ENCODE measurements around the gene COPS6. TPM values are rescaled to one million over a fixed set of nuclear protein-coding genes. Genes with fewer than 3 reads are reported as not detected.
A peak's percentile ranks its signal among the peaks of the same experiment; 100 is the strongest.

The COPS6 gene
- total RNA-seq, 1 donor from 2014 or later: 114 TPM

DNA sequence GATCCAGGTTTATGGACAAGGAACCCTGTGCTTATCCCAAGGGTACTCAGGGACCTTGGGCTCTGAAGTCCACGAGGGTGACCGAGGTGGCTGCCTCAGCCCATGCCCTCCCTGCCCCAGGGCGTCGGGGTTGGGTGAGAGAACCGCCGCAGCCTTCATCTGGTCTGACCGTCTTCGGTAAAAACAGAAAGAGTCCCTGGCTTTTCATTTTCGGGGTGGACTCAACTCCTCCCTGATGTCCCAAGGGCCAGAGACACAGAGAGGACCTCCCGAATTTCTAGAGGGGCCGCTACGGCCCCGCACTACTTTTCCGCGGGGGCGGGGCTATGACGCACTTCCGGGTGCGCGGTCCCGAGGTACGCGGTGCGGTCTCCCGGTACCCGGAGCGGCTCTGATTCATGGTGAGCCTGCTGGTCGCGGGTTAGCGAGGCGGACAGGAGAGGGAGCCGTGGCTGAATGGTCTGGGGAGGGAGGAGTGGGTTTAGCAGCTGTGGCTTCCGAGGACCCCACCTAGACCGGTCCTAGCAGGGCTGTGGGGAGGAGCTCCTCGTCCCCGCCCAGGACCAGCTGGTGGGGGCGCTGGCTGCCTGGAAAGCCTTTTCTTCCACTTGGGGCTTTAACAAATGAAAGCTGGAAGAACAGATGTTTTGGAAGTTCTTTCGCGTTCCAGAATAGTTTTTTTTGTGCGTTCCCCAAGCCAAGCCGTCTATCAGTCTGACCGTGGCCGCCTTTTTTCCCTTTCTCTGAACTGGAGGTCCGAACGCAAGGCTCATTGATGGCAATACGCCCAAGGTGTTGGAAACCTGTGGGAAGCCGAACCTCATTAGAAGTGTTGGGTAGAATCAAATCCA is 39.1 kb upstream of the COPS6 start, which contains the start of gene ZSCAN21:
Gene ZSCAN21, plus strand, starts transcription at position 334 of the 851 bp plus-strand sequence. CDS start 7,233 bp downstream, outside the sequence.
- Histone ChIP-seq H3K27ac (replicated peaks) (peak within 1 kb of the TSS; percentile 95), H3K4me1 (peaks cover 31% of the 10 kb centered on the region), H3K27me3 (ENCODE audit: low read depth) (no peaks in the 10 kb centered on the region), H3K36me3 (peaks cover 5% of the 10 kb centered on the region), H3K9me3 (replicated peaks) (no peaks in the 10 kb centered on the region), H3K4me3 (peak within 1 kb of the TSS; percentile 82)
- TF ChIP-seq, protein P1, sequence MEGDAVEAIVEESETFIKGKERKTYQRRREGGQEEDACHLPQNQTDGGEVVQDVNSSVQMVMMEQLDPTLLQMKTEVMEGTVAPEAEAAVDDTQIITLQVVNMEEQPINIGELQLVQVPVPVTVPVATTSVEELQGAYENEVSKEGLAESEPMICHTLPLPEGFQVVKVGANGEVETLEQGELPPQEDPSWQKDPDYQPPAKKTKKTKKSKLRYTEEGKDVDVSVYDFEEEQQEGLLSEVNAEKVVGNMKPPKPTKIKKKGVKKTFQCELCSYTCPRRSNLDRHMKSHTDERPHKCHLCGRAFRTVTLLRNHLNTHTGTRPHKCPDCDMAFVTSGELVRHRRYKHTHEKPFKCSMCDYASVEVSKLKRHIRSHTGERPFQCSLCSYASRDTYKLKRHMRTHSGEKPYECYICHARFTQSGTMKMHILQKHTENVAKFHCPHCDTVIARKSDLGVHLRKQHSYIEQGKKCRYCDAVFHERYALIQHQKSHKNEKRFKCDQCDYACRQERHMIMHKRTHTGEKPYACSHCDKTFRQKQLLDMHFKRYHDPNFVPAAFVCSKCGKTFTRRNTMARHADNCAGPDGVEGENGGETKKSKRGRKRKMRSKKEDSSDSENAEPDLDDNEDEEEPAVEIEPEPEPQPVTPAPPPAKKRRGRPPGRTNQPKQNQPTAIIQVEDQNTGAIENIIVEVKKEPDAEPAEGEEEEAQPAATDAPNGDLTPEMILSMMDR (IDR thresholded peaks at IDR 0.05; ENCODE audit: borderline replicate concordance): peak; percentile 26
- intact Hi-C loops (cut with micrococcal nuclease): no loop called here
- peak; percentile 87 for DNase-seq

DNA sequence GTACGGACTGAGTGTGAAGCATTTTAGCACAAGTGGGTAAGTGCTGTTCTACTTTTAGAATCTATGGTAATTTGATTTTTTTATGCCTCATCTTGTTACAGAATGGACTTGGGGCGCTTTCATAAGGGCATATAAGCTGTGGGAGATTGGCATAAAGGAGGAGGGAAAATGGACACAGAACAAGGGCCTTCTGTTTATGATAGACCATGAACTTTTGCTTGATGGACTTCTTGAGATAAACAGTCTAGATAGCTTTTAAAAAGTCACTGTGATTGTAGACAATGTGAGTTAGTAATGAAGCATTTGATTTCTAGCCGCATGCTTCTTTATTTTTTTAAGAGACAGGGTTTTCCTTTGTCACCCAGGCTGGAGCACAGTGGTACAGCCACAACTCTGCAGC is 37.2 kb upstream of the COPS6 start:
- no peaks in the 10 kb centered on the region for H3K9me3 ChIP-seq (replicated peaks)
- no peak for DNase-seq
- peaks cover 31% of the 10 kb centered on the region for H3K4me1 ChIP-seq
- no peak overlapping the region for H3K27ac ChIP-seq (replicated peaks)
- H3K36me3 ChIP-seq: peaks cover 5% of the 10 kb centered on the region
- intact Hi-C loops (cut with micrococcal nuclease): no loop called here
- H3K4me3 ChIP-seq: no peak overlapping the region
- TF ChIP-seq, protein P1 (IDR thresholded peaks at IDR 0.05; ENCODE audit: borderline replicate concordance): no peak
- no peaks in the 10 kb centered on the region for H3K27me3 ChIP-seq (ENCODE audit: low read depth)

DNA sequence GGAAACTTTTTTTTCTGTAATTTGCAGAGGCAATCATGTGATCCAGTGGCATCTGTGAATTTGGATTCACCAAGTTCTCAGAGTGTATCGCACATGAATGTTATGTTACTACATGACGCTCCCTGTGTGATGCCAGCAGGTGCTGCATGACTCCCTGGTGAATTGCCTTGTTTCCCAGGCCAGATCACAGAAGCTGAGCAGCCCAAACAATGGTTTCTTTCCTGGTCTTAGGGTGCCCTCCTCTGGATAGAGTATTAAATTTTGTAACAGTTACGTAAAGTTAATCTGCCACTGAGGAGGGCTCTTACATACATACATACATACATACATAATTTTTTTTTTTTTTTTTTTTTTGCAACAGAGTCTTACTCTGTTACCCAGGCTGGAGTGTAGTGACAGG is 35.6 kb upstream of the COPS6 start:
- no peak for DNase-seq
- TF ChIP-seq, protein P1 (IDR thresholded peaks at IDR 0.05; ENCODE audit: borderline replicate concordance): peak; percentile 23

DNA sequence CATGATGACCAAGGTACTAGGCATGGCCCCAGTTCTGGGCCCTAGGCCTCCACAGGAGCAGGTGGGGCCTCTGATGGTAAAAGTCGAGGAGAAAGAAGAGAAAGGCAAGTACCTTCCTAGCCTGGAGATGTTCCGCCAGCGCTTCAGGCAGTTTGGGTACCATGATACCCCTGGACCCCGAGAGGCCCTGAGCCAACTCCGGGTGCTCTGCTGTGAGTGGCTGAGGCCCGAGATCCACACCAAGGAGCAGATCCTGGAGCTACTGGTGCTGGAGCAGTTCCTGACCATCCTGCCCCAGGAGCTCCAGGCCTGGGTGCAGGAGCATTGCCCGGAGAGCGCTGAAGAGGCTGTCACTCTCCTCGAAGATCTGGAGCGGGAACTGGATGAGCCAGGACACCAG is 31.8 kb upstream of the COPS6 start:
- no peak overlapping the region for H3K4me3 ChIP-seq
- peaks cover 57% of the 10 kb centered on the region for H3K36me3 ChIP-seq
- H3K27ac ChIP-seq (replicated peaks): no peak overlapping the region
- intact Hi-C loops (cut with micrococcal nuclease): no loop called here
- peaks cover 10% of the 10 kb centered on the region for H3K4me1 ChIP-seq
- TF ChIP-seq, protein P1 (IDR thresholded peaks at IDR 0.05; ENCODE audit: borderline replicate concordance): no peak
- H3K9me3 ChIP-seq (replicated peaks): no peaks in the 10 kb centered on the region
- DNase-seq: no peak
- no peaks in the 10 kb centered on the region for H3K27me3 ChIP-seq (ENCODE audit: low read depth)

More for the DNA sequence above, 35.6 kb upstream of the COPS6 start:
- Histone ChIP-seq H3K4me1 (peaks cover 31% of the 10 kb centered on the region), H3K27me3 (ENCODE audit: low read depth) (no peaks in the 10 kb centered on the region), H3K4me3 (no peak overlapping the region), H3K9me3 (replicated peaks) (no peaks in the 10 kb centered on the region), H3K27ac (replicated peaks) (no peak overlapping the region), H3K36me3 (peaks cover 20% of the 10 kb centered on the region)
- intact Hi-C loops (cut with micrococcal nuclease): no loop called here

DNA sequence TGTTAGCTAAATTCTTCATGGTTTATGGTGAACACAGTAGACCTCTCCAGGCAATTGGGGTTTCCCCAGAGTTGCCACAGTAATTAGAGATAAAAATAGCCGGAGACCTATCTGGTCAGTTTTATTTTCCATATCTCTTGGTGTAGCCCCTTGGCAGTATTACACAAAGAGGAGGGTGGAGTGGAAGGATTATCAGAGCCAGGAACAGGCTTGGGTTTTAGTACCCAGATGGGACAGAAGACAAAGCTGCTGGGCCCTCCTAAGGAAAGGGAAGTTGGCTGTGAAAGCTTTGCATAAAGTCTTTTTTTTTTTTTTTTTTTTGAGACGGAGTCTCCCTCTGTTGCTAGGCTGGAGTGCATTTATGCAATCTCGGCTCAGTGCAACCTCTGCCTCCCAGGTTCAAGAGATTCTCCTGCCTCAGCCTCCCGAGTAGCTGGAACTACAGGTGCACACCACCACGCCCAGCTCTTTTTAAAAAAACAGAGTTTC is 29.5 kb upstream of the COPS6 start:
- intact Hi-C loops (cut with micrococcal nuclease): no loop called here
- H3K4me3 ChIP-seq: no peak overlapping the region
- TF ChIP-seq, protein P1 (IDR thresholded peaks at IDR 0.05; ENCODE audit: borderline replicate concordance): no peak
- peaks cover 74% of the 10 kb centered on the region for H3K36me3 ChIP-seq
- H3K27me3 ChIP-seq (ENCODE audit: low read depth): no peaks in the 10 kb centered on the region
- no peaks in the 10 kb centered on the region for H3K4me1 ChIP-seq
- no peak overlapping the region for H3K27ac ChIP-seq (replicated peaks)
- DNase-seq: no peak
- H3K9me3 ChIP-seq (replicated peaks): no peaks in the 10 kb centered on the region
